ENCODE measurements around the gene CENPP.

- TF ChIP-seq, protein P1, sequence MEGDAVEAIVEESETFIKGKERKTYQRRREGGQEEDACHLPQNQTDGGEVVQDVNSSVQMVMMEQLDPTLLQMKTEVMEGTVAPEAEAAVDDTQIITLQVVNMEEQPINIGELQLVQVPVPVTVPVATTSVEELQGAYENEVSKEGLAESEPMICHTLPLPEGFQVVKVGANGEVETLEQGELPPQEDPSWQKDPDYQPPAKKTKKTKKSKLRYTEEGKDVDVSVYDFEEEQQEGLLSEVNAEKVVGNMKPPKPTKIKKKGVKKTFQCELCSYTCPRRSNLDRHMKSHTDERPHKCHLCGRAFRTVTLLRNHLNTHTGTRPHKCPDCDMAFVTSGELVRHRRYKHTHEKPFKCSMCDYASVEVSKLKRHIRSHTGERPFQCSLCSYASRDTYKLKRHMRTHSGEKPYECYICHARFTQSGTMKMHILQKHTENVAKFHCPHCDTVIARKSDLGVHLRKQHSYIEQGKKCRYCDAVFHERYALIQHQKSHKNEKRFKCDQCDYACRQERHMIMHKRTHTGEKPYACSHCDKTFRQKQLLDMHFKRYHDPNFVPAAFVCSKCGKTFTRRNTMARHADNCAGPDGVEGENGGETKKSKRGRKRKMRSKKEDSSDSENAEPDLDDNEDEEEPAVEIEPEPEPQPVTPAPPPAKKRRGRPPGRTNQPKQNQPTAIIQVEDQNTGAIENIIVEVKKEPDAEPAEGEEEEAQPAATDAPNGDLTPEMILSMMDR (IDR thresholded peaks at IDR 0.05; ENCODE audit: low read length) = no peak
- no peak for TF ChIP-seq EZH2 (optimal IDR thresholded peaks at IDR 0.05; ENCODE audit: low read depth, low read length)
- TF ChIP-seq EZH2phosphoT487 (IDR thresholded peaks at IDR 0.05; ENCODE audit: low read length) = no peak
Observed at GRCh38 chr9:92642564-92642963, 316.8 kb downstream of the CENPP start.

All from MM.1S (cell line).